GM23248 (cell line): Measurements from ENCODE around the gene TSPAN5.

Experiments used
- EZH2 ChIP-seq: fragments of 200-600 bp; sonication (generic); IDR thresholded peaks from 2 replicates; pipeline ENCODE4 v1.6.1; 2018; ENCODE audit warnings: antibody characterized with exemption, mild to moderate bottlenecking; ENCODE audit not compliant: insufficient read depth, poor library complexity, severe bottlenecking
- EZH2phosphoT487 ChIP-seq: fragments of 200-600 bp; sonication (generic); IDR thresholded peaks from 2 replicates; pipeline ENCODE4 v1.6.1; 2018; ENCODE audit warnings: antibody characterized with exemption, moderate library complexity, mild to moderate bottlenecking, low read depth; ENCODE audit not compliant: insufficient read depth

DNA sequence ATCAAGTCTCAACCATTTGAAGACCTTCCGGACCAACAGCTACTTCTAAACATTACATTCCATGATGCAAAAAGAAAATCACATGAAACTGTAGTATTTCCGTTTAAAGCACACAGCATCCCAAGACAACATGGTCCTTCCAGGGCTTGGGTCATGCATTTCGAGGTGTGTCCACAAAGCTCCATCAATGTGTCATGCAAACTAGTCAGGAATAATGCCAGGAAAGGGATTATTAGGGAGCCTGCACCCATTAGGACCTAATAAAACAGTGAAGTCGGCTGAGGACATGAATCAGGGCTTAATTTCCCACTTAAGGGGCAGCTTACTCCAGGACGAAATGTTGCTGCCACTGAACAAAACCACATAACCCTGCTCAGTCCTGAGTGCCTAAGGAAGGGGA is 177.9 kb downstream of the TSPAN5 start:
- TF ChIP-seq EZH2 = no peak
- no peak for TF ChIP-seq EZH2phosphoT487
